ENCODE results near the gene UNCX. TPM values are rescaled to one million over a fixed set of nuclear protein-coding genes. Genes with fewer than 3 reads are reported as not detected.
A peak's percentile ranks its signal among the peaks of the same experiment; 100 is the strongest.

UNCX gene
- total and polyA plus RNA-seq, 8 donors: not detected

DNA sequence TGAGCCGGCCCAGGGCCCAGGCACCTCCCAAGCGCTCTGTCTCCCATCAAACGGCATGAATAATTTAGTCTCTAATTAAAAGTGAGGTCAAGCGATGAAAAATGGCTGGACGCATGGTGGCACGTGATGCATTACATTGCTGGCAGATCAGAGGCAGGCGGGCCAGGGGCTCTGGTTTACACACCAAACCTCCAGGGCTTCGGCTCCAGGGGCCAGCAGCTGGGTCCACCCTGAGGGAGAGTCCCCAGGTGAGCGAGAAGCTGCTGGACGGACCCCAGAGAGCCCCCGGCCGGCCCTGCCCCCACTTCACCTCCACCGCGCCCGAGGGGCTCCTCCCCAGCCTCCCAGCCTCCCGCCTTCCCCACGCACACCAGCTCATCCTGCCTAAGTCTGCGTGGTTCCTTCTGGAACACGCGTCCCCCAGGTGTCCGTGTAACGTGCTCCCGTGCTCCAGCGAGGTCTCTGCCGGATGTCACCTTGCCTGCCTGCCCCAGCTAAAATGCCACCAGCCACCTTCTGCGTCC is 23.2 kb downstream of the UNCX start:
- 40 to 49% methylated on average over 24 to 26 of the region's 26 CpGs for WGBS, 2 donors
- TF ChIP-seq, protein P1, sequence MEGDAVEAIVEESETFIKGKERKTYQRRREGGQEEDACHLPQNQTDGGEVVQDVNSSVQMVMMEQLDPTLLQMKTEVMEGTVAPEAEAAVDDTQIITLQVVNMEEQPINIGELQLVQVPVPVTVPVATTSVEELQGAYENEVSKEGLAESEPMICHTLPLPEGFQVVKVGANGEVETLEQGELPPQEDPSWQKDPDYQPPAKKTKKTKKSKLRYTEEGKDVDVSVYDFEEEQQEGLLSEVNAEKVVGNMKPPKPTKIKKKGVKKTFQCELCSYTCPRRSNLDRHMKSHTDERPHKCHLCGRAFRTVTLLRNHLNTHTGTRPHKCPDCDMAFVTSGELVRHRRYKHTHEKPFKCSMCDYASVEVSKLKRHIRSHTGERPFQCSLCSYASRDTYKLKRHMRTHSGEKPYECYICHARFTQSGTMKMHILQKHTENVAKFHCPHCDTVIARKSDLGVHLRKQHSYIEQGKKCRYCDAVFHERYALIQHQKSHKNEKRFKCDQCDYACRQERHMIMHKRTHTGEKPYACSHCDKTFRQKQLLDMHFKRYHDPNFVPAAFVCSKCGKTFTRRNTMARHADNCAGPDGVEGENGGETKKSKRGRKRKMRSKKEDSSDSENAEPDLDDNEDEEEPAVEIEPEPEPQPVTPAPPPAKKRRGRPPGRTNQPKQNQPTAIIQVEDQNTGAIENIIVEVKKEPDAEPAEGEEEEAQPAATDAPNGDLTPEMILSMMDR (IDR thresholded peaks at IDR 0.05): no peak
- intact Hi-C loops (cut with DNase I): no loop called here
- Histone ChIP-seq H3K36me3 (no peaks in the 10 kb centered on the region), H3K27me3 (peaks cover 0 to 33% (median 0%) of the 10 kb centered on the region in 4 donors), H3K4me1 (no peaks in the 10 kb centered on the region), H3K27ac (no peak overlapping the region), H3K9me3 (no peaks in the 10 kb centered on the region), H3K4me3 (no peak overlapping the region)
- DNase-seq: peak in 1 of 6 donors; percentile 60
- no peak for FAIRE-seq
- no peak for ATAC-seq

DNA sequence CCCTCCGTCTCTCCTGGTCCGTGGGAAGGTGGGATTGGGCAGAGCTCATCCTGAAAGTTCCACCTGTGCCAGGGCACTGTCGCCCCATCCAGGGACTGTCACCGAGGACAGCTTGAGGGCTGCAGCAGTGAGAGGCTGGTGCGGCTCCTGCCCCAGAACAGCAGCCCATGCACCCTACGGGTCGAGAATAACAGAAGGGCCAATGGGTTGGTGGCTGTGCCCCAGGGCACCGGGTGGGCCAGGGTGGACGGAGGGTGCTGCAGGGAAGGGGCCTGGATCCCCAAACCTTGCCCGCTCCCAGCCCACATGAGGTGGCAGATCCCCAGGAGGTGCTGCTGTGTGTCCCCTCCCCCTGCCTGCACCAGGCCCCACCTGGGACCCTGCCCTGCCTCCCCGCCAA is 23.9 kb downstream of the UNCX start:
- TF ChIP-seq, protein P1 (IDR thresholded peaks at IDR 0.05): no peak
- H3K27me3 ChIP-seq: peaks cover 0 to 33% (median 0%) of the 10 kb centered on the region in 4 donors
- no peak overlapping the region for H3K4me3 ChIP-seq
- no peaks in the 10 kb centered on the region for H3K36me3 ChIP-seq
- ATAC-seq (no peak), FAIRE-seq (no peak), DNase-seq (peak in 1 of 6 donors; percentile 50)
- intact Hi-C loops (cut with DNase I): no loop called here
- no peaks in the 10 kb centered on the region for H3K9me3 ChIP-seq
- H3K4me1 ChIP-seq: no peaks in the 10 kb centered on the region
- no peak overlapping the region for H3K27ac ChIP-seq
- WGBS, 2 donors: 64% methylated on average over 9 to 11 of the region's 11 CpGs

DNA sequence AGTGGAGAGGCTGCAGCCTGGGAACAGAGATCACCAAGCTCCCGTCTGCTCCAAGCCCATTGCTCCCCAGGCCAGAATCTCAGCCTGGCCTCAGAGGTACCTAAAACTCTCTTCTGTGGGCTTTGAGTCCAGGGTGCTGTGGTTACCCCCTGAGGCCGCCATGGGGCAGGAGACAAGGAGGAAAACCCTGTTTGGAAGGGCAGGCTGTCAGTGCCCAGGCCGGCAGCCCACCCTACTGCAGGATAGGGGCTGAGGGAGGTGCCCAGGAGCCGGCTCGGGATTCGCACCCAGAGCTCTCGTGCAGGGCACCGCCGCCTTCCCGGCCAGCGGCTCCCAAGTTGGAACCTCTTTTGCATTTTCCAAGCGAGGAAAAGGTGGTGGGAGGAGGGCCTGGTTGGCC is 24.5 kb downstream of the UNCX start:
- no peak for ATAC-seq
- WGBS, 2 donors: 49 to 64% methylated on average over 12 of the region's 12 CpGs
- TF ChIP-seq, protein P1 (IDR thresholded peaks at IDR 0.05): no peak
- no peak for FAIRE-seq
- H3K36me3 ChIP-seq: no peaks in the 10 kb centered on the region
- H3K27ac ChIP-seq: no peak overlapping the region
- no peaks in the 10 kb centered on the region for H3K4me1 ChIP-seq
- H3K4me3 ChIP-seq: no peak overlapping the region
- H3K9me3 ChIP-seq: no peaks in the 10 kb centered on the region
- intact Hi-C loops (cut with DNase I): no loop called here
- H3K27me3 ChIP-seq: peaks cover 0 to 33% (median 0%) of the 10 kb centered on the region in 4 donors
- DNase-seq: peak in 1 of 6 donors; percentile 30

DNA sequence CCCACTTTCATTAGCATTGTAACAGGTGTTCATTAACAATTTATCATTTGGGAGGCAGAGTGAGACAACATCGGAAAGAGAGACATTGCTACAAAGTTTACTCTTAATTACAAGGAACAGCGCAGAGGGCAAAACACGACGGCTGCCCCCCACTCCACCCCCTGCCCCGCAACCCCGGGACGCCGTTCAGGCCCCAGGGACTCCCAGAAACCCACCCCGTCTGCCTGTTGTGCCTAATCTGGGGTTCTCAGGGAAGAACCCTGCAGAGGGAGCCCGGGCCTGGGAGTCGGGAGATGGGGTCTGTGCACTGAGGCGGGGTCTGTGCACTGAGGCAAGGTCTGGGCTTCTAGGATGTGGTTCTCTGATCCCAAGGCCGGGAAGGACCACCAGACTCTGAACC is 25.2 kb downstream of the UNCX start:
- 36 to 38% methylated on average over 13 of the region's 13 CpGs for WGBS, 2 donors
- FAIRE-seq (no peak), ATAC-seq (no peak)

More for the DNA sequence above, 25.2 kb downstream of the UNCX start:
- no peaks in the 10 kb centered on the region for H3K36me3 ChIP-seq
- no peaks in the 10 kb centered on the region for H3K9me3 ChIP-seq
- peaks cover 0 to 27% (median 0%) of the 10 kb centered on the region in 4 donors for H3K27me3 ChIP-seq
- H3K4me3 ChIP-seq: no peak overlapping the region
- TF ChIP-seq, protein P1 (IDR thresholded peaks at IDR 0.05): no peak
- no peak overlapping the region for H3K27ac ChIP-seq
- H3K4me1 ChIP-seq: no peaks in the 10 kb centered on the region
- no peak for DNase-seq
- intact Hi-C loops (cut with DNase I): no loop called here

Measured in pancreas (tissue), 10 donors.